GM21390 (cell line): ENCODE data around the gene GALNT10.

Experiments used
- ATAC-seq: cut with Tn5 transposase; IDR thresholded peaks from one replicate; pipeline ENCODE4 v1.9.1; 2021; ENCODE audit not compliant: unreplicated experiment

GALNT10 gene

DNA sequence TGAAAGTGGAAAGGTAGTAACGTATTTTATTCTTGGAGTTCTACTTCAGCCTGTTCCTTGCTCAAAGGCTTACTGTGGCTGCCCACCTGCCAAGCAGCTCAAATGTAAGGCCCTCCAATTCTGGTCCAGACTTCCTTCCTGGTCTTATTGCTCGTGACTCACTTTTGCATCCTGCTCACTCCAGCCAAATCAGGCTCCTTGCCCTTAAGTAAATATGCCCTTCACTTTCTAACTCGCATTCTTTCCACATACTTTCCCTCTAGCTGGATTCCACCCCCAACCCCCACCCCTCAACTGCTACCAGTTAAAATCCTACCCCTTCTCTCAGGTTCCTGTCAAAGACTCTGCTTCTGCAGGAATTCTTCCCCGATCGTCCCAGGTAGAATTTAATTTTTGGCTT lies 96.6 kb downstream of the GALNT10 start:
- no peak for ATAC-seq

DNA sequence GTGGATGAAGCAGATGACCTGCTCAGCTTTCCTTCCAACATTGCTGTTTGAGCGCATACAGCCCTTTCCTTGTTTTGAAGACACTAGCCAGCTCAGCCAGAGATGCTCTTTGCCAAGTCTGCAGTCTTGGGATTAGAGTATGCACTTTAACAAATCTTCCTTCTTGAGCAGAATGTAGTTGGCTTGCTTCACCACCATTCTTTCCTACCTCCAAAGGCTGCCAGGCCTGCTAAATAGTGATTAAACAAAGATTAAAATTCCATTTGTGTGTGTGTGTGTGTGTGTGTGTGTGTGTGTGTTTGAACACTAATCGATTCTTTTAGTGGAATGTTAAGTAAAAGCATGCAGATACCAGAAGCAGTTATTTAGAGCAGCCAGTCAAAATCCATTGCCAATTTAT lies 97.6 kb downstream of the GALNT10 start:
- ATAC-seq, result no peak

DNA sequence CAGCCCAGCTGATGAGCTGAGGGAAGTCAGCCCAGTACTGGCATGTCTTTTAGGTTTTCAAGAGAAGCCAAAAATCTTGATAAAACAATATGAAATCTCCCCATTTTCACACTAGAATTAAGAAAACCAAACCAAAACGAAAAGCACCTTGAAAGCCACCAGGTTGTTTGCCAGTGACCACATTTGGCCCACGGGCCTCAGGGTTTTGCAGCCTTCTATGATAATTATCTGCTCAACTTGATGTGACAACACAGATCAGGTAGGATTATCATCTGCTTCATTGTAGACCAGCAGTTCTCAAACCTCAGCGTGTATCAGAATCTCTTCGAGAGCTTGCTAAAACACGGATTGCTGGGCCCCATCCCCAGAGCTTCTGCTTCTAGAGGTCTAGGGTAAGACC lies 101.4 kb downstream of the GALNT10 start:
- no peak for ATAC-seq

DNA sequence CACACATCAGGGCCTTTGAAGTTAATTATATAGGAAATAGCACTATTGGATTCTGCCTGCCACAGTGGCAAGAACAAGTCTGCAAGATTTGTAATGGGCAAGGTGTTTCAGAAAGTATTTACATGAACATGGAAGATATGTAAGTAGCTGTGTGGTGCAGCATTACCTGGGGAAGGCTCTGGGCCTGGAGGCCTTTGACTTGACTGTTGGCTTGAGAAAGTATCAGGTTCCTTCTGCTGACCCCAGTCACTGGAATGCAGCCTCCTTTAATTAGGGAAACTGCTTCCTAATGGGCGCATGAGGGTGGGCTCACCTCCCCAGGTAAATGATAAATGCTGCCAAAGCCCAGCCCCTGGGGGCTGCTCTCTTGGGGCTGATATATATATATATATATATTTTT lies 102.7 kb downstream of the GALNT10 start:
- ATAC-seq, result no peak

DNA sequence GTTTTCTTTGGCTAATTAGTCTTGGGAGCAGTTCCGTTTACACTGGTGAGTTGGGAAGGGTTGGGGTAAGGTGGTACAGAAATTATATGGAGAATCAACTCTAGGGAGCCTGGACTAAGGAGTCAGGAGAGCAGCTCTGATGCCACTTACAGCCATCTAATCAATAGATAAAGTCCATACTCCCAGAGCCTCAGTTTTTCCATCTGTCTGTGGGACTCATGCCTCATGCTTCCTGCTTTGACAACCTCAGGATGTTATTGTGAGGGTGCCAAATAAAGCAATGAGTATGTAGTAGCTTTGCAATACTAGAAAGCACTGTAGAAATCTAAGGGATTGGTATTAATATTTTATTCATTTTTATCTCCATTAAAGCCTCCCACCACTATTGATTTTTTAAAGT lies 105.0 kb downstream of the GALNT10 start:
- no peak for ATAC-seq

DNA sequence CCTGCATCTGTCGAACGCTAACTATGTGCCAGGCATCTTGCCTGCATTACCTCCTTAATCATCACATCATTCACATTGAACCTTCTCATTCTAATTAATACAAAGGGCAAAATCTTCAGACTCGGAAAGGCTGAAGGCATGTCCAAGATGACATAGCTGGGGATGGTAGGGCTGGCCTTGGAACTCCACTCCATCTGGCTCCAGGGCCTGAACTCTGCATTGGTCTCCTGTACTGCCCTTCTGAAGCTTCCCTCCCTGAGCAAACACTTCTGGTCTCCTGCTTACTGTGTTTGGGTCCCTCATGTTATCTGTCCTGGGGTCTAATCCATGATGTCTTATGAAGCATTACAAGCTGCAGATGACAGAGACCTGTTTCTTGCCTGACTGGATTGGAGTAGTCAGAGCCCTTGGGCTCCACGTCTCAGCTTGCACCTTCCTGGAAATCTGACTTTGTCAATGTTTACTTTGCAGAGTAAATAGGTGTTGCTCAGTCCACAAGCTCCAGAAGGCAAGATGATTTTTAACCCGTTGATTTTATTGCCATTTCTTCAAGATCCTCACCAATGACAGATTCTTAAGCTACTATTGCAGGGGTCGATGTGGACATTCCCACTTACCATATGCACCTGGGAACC lies 106.1 kb downstream of the GALNT10 start:
- no peak for ATAC-seq

DNA sequence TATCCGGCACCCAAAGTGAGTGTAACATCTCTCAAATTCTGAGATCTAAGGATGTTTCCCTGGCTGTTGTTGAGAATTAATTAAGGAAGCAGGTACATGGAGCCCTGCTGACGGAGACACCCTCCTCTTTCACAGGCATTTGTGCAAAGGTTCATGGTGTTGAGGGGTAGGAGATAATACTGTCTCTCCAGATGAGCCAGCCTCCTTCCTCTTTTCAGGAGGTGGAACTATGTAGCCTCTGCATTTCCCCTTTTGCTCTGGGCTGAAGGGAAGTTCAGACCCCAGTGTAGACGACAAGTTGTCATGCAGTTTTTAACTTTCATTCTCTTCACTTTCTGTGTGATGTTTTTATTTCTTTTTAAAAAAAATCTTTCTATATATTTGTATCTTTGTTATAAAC lies 107.5 kb downstream of the GALNT10 start:
- ATAC-seq, result no peak

DNA sequence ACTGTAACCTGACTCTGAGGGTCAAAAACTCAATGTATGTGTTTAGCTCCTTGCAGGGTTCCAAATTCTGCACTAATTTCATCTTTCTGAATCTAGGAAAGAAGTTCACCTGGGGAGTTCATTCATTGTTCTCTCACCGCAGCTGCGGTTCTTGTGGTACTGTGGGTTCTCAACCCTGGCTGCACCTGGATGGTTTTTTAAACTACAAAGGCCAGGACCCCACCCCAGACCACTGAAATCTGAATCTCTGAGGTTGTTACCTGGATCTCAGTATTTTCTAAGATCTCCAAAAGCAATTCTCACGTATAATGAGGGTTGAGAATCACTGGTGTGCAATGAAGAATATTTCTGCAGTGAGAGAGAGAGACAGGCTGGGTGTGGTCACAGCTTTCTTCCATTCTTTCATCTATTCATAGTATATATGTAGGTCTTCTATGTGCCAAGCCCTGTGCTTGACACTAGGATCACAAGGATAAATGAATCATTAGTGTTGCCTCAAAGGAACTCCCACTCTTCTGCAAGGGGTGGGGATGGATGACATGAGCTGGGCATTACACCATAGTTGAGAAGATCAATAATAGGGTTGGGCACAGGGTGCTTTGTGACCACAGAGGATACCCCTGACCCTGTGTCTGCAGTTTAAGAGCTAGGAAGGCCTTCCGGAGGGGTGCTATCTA lies 109.8 kb downstream of the GALNT10 start:
- ATAC-seq, result no peak

DNA sequence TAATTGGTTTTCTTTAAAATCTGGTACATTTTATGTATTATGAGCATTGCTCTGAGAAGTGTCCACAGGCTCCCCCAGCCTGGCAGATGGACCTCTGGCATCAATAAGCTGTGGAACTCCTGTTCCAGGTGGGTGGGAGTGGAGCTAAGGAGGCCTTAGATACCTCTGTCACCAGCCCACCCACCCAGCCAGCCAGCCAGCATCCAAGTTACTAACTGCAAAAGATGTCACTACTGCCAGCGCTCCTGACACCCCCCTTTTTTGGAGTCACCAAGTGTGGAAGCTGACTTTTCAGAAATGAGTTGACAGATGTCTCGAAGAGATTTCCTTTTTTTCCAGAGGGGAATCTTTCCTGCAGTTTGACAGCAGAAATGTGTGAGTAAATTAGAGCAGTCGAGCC lies 111.2 kb downstream of the GALNT10 start:
- no peak for ATAC-seq

DNA sequence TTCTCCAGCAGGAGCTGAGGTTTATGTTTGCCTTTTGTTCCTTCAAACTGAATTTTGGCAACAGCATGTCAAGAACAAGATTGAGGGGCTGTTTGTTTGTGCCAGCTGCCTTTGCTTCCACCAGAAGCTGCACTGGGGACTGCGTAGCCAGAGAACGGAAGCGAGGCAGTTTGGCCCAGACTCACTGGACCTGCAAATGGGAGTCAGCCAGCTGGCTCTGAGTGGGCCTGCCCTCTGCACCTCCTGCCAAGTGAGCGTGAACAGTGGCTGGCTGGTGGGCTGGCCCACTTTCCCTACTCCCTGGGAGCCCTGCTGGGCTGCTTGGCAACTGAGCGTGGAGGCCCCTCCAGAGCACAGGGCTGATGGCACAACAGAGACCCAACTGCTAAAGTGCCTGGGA lies 111.6 kb downstream of the GALNT10 start:
- ATAC-seq, result no peak

DNA sequence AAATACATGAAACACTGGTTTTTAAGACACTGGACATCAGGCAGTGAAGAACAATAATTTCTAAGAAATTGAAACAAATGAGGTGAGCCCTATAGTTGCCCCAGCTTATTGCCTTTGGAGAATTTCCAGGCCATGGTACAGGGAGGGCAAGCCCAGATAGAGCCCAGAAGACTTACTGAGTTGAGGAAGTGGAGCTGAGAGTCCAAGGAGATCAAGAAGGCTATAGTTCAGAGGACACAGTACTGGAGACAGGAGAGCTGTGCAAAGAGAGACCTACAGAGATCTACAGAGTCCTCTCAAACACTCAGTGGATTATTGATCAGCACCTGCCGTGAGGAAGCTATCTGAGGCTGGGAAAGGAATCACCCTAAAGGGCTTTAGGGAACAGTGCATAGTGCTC lies 112.6 kb downstream of the GALNT10 start:
- no peak for ATAC-seq

DNA sequence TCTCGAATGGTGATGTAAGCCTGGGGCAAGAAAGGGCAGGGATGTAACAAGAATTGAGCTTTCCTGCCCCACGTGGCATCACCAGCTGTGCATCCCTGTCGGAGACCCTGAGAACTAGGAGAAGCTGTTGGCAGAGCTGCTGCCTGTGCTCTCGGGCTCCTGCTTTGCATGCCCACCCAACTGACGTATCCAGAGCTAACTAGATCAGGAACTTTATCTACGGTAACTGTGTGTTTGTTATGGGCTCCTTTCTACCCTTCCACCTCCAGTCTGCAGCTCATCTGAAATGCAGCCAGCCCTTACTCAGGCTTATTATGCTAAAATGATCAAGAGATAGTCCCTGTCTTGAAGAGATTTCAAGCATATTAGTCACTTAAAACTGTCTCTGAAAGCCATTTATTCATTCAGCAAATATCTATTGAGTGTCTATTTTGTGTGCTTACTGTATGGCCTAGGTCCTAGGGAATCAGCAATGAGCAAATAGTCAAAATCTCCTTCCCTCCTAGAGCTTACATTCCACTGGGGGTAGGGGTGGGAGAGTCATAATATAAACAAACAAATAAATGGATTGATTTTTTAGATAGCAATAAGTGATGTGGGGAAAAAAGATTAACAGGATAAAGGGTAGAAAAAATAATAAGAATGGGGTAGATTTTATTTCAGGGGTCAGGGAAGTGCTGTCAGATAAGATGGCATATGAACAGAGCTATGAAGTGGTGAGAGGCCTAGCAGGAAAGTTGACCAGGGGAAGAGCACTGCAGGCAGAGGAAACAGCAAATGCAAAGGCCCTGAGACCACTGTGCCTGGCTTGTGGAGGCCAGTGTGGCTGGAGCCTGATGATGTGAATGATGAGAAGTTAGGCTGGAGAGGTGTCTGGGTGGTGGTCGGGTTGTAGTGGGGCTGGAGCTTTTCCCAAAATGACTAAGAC lies 118.2 kb downstream of the GALNT10 start:
- no peak for ATAC-seq

DNA sequence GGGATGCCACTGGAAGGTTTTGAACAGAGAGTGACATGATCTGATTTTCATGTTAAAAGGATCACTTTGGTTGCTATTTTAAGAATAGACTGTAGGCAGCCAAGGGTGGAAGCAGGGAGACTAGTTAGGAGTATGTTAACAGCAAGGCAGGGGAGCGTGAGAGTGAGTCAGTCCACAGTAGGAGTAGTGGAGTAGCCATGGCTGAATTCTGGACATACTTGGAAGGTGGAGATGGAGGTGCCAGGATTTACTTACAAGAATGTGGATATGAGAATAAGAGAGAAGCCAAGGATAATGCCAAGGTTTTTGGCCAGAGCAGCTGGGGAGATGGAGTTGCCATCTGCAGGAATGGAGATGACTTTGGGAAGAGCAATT lies 118.8 kb downstream of the GALNT10 start:
- no peak for ATAC-seq

DNA sequence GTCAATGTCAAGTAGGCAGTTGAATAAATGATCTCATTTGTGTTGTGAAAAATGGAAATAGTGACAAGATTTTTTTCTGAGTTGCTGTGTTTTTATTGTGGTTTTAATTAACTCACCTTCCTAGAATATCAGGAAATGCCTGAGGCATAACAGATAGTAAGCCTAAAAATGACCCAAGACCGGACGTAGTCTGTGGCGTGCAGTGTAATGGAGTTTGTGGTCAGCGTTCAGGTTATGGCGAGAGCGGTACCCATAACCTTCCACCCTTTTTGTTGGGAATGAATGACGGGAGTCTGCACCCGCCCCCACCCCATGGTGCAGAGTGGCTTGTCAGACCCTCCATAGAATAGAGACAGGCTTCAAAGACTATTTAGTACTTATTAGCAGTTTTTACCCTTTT lies 119.3 kb downstream of the GALNT10 start:
- no peak for ATAC-seq

DNA sequence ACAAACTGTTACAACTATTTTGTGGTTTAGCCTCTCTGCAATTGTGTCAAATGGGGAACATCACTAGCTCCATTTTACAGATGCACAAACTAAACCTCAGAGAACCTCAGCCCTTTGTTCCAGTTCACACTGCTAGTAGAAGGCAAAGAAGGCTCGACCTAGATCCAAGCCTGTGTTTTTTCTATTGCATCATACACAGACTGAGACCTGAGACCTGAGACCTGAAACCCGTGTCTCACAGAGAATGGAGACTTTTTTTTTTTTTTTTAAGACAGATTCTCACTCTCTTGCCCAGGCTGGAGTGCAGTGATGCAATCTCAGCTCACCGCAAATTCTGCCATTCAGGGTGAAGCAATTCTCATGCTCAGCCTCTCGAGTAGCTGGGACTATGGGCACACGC lies 120.8 kb downstream of the GALNT10 start:
- ATAC-seq, result peak; percentile 55

DNA sequence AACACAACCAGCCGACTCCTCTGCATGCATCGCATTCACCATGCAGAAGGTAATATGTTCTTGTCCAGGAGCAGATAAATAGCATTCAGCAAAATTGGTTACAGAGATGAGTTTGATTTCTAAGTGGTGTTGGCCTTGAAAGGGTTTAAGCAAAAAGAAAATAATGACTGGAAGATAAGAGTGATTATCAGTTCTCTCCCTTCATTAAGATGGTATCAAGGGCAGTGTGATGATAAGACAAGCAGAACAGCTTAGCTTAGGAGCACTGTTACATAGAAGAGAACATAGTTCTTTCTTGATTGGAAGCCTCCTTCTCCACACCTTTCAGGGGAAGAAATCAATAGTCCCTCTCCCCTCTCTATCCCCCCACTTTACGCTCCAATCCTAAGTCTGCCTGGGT lies 121.5 kb downstream of the GALNT10 start:
- ATAC-seq, result no peak

DNA sequence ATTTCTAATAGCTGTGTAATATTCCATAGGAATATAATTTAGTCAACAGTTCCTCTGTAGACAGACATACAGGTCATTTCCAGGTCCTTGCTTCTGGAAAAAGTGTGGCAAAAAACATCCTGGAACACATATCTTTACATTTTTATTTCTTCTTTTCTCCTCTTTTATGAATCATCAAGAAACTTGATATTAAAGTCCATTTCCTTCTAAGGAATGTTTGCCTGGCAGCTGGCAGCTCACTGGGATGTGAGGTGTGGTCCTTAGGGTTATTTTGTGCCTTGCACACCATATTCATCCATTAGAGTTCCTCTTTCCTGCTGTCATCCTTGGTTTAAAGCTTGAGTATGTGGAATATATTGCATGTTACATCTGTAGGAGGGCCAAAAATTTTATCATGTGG lies 122.0 kb downstream of the GALNT10 start:
- ATAC-seq, result no peak

DNA sequence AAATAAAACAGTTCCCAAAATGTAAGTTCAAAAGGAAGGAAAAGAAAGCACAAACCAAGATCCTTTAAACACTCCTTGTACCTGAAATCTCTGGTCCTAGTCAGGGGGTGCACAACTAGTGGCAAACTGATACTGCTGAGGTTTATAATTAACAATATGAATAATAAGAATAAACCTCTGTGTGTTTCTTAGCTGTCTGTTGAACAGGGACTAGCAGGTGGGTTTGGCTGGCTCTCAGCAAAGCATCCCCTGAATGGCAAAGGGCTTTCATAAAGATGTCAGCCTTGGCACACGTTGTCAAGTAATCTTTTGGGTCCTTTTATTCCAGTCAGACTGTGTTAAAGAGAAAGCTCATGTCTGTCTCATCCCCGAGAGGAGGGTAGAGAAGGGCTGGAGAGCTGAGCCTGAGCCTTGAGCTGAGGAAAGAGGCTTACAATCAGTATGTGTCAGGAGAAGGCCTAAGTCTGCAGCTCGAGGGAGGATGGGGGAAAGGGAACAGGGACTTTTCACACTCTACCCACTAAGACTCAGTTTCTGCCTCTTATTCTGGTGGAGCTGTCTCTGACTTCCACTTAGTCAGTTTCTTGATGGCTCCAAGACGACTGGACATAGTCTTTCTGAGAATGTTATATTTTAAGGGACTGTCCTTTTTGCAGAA lies 123.0 kb downstream of the GALNT10 start:
- ATAC-seq, result peak; percentile 42

DNA sequence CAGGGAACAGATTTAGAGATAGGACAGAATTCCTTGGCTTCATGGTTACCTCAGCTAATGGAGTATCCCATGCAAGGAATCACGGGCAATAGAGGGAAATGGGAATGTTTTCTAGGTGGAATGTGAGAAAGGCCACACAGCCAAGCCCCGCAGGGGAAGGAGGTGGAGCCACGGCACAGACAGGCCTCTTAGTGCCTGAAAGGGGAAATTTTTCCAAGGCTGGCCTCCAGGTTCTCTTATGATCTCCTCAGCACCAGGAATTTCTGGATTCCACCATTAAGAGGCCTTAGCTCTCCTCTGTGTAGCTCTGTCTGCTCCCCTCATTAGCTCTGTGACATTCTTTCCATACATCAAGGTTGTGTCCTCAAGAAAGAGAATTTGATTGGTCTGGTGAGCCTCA lies 124.7 kb downstream of the GALNT10 start:
- no peak for ATAC-seq

DNA sequence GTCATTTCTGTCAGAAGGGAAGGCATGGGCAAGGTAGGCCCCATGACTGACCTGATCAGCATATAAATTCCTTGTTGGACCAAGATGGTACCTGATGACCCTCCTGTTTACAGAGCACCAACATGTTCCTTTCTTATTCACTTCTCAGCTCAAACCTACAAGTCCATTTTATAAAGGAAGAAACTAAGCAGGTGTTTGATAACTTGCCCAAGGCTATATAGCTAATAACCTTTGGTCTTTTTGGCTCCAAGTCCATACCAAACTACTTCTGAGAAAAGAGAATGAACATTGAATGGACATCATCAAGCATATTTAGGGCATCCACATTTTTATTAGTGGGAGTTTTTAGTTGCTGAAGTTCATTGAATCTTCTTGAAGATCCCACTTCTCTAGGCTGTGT lies 125.2 kb downstream of the GALNT10 start:
- no peak for ATAC-seq

DNA sequence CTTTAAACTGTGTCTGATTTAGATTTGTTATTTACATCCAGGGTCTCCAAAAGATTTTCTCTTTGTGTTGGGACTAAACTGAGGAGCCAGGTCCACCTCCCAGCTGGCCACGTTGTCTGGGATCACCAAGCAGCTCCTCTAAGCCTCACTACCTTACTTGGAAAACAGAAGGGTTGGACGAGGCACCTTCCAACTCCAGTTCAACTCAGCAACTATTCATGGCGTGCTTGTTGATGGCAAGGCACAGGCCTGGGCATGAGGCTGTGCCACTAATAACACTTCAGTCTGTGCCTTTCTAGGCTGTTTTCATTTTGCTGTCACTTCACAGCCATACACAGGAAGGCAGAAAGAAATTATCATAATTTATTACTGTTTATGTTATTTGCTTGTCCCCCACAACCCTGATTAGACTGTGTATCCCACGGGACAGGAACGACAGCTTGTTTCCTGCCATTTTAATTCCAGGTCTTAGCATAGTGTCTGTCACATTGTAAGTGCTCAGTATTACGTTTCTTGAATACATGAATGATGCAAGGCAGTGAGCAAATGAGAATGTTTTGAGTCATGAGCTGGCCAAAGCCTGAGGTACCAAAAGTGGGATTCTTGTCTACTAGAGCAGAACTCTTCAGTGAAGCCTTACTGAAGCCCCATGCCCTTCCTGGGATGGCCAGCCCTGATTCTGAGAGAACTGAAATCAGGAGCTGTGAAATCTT lies 125.8 kb downstream of the GALNT10 start:
- ATAC-seq, result no peak
